Activated T-helper 1 cell treated with Interleukin-2 at 50 U/mL for 16 hours (primary cell): ENCODE results near the gene IP6K3.

Experiments
- DNase-seq: peaks from one replicate; pipeline ENCODE4 v3.0.0-alpha.2; 2020; ENCODE audit warnings: low read depth

Gene IP6K3

GRCh38 chr6:33705268-33705885, 41.3 kb downstream of the IP6K3 start:
- no peak for DNase-seq

GRCh38 chr6:33704215-33705066, 42.3 kb downstream of the IP6K3 start:
- DNase-seq, result no peak

DNA sequence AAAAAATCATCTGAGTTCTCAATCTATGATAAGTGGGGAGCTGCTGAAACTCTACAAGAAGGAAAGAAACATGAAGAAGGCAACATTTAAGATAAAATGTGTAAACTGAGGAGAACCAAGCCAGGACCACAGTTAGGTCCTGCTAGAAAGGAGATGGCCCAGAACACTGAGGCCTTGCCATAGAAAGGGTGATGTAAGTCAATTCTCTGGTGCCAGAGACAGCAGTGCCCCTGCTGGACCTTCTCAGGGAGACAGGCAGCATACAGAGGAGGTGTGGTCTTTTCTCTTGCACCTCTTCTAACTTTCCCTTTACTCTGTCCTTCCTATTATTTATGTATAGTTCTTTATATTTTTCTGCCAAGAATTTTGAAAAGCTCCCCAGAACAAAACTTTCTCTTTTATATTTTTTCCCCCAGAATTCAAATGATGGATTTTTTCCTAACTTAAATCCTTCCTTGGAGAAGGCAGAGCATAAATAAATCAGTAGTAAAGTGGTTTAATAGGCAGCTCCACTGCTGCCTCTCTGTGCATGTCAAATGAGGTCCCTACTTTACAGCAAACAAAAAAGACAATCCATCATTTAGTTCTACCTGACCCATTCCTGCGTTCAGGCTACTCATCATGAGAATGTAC, 44.2 kb downstream of the IP6K3 start:
- no peak for DNase-seq

GRCh38 chr6:33700391-33701050, 46.2 kb downstream of the IP6K3 start:
- peak; percentile 58 for DNase-seq

DNA sequence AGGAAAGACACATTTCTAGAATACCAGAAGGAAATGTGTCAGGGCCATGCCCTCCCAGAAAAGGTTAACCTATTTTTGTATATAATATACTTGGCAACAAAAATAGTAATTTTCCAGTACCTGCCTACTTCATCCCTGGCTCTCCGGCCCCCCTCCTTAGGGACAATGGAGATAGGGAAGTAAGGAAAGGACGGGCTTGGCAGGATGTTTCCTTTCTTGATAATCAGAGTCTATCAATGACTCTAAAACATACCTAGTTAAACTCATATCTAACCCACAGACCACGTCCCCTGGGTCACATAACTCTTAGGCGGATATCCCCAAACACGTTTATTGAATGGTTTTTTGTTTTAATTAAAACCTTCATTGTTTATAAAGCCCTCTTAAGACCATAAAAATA, 47.0 kb downstream of the IP6K3 start:
- no peak for DNase-seq

DNA sequence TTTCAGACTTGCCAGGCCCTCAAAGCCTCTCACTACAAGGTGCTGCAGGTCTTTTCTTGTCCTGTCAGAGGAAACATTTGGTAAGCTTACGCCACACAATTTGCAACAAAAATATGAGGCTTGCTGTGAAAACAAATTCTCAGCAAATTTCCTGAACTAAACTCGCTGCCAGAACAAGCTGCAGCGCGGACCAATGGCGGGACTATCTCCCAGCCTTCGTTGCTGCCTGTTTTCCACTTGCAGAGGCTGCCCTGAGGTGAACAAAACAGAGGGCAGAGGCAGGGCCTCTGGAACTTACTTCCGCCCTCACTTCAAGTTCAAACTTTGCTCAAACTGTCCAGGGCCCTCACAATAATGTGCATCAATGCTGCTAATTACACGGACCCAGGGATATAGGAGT, 47.6 kb downstream of the IP6K3 start:
- no peak for DNase-seq

DNA sequence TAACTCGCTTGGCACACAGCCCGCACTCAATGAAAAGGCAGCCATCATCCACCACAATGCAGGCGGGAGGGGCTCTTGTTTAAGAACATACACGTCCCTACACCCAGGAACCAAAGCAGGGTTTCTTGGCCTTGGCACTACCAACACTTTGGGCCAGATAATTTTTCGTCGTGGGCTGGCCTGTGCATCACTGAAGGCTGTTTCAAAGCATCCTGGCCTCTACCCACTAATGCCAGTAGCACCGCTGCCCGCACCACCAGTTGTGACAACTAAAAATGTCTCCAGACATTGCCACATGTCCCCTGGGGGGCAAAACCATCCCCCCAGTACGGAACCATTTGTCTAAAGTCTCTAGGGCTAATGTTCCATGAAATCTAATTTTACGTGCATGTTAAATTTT, 48.2 kb downstream of the IP6K3 start:
- DNase-seq, result no peak

DNA sequence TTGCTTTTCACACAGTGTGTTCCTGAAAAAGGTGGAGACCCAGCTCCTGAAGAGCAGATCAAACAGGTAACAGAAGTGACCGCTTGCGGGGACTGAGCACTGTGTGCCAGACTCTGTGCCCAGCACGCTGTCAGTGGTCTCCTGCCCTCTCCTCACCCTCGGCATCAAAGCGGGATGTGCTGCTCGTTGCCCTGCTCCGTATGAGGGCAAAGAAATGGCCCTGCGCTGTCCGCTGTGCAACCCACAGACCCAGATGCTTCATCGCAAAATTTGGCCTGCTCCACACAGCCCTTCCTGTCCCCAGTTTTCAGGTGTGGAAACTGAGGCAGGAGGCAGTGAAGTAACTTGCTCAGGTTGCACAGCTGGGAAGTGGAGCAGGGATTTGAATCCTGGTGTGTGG, 48.9 kb downstream of the IP6K3 start:
- DNase-seq, result no peak

DNA sequence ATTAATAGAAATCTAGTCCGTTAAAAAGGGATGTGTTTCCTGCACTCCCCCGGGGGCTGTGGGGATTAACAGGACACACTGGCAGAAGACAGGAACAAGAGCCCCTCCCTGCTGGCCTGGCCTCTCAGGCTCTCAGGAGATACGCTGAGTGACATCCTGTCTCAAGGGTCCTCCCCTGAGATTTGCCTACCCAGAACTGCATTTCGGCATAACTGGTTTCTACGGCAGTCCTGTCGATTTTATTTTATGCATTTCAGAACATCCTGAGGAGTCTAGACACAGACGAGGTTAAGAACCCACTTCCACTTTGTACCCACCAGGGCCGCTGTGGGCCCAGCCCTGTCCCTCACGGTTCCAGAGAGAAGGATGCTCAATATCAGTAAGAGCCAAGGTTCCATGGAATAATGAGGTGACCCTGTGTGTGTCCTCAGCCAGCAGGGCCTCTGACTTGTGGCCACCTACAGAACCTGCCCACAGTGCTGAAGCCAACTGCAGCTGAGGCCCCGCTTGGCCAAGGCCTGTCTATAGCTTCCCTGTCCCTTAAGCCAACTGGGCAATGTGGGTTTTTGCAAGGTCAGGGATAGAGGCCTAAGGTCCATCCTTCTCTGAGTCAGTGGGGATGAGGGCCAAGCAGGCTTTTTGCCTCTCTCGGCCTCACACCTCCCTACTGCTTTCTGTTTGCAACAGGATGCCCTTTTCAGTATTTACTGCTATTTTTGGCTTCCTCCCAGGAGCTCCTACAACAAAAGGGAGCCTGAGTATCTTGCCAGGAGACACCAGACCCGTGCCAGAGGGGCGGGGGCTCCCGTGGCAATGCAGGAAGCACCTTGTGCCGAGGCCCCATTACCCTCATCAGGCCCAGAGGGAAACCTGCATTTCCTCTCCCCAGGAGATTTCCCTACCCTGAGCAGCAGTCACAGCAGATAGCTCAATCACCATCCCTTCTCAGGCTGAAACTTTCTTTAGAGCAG, 49.9 kb downstream of the IP6K3 start:
- no peak for DNase-seq

DNA sequence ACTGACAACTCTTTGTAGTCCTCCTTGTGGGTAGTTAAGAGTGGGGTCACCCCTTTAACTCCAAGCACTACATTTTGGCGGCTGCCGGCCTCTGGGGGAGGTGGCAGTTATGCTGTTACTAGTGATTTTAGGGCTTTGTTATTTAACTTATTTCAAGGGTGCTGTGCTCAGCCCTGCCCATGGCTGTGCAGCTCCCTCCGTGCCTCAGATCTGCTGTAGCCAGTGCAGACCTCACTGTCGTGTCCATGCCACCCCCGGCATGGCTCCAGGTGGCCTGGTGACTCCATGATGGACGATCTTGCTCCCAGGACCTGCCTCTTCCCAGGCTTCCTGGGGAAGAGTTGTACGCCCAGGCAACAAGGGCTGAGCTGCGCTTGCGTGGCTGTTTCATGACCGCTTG, 50.6 kb downstream of the IP6K3 start:
- no peak for DNase-seq

GRCh38 chr6:33695451-33695887, 51.2 kb downstream of the IP6K3 start:
- DNase-seq, result no peak

DNA sequence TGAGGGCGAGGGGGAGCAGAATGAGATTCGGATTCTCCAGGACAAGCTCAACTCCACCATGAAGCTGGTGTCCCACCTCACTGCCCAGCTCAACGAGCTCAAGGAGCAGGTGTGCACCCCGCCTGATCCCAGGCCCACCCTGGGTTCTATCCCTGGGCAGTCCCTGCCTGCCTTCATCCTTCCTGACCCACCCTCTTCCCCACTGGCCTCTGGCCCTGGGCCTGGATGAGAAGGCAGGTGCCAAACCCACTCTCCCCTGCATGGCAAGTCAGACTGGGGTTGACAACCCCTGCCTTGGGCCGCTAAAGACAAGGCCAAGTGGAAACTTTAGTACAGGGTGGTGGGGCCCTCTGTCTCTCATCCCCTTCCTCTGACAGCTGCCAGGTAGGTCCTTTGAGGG, 51.7 kb downstream of the IP6K3 start:
- no peak for DNase-seq

DNA sequence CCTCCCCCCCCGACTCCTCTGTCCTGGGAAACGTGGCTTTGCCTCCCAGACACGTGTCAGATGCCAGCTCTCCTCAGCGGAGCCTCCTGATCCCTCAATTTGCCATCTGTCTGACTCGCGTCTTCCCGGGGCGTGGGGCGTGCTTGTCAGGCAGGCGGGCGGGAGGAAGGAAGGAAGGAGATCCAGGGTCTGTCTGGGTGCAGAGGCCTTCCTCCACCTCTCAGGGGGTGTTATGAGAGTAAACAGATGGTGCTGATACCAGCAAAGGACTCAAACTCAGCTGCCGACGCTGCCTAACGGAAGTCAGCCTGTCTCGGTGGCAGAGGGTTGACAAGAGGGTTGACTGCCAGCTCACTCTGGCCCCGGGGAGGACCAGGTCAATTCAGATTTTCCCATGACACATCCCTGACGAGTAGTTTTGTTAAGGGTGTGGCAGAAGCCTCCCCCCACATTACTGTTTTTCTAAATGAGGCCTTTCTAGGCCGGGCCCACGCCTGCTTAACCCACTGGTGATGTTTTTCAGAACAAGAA, 52.2 kb downstream of the IP6K3 start:
- peak; percentile 44 for DNase-seq

GRCh38 chr6:33693186-33694105, 53.3 kb downstream of the IP6K3 start:
- DNase-seq, result no peak

DNA sequence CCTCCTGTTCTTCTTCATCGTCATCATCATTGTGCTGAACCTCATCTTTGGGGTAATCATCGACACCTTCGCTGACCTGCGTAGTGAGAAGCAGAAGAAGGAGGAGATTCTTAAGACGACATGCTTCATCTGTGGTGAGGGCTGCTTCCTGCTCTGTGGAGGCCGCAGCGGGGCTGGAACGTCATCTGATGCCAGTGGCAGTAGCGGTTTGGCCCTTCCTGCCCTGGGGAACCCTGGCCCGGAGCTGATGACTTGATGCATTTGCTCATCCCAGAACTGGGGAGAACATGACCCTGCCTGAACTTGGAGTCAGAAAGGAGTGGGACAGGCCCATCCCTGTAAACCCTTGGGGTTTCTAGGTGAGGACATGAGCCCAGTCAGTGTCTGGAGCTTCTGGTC, 53.9 kb downstream of the IP6K3 start:
- peak; percentile 48 for DNase-seq

DNA sequence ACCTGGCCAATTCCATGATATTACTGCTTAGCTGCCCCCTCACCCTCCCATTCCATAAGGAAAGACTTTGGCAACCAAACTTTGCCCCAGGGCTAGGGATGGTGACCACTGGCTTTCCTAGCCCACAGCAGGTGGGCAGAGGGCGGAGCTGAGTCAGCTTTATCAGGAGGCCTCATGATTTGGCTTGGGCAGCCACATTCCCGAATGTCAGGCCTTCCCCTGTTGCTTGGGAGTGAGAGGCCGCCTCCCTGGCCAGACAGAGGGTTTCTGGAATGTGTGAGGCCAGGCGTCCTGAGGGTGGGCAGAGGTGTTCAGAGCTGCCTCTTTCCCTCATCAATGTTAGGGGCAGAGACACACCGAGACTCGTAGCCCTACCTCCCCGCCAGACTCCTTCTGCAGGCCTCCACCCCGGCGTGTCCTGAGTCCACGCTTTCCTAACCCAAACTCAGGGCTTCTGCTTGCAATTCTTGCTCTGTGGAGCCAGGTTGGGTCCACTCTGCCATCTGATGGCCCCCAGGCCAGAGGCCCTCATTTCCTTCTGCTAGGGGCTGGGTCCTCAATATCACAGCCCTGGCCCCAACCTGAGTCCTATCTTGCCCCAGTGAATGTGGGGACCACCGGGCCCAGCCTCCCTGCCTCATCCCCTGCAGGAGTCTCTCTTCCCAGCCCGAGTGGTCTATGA, 54.5 kb downstream of the IP6K3 start:
- no peak for DNase-seq

DNA sequence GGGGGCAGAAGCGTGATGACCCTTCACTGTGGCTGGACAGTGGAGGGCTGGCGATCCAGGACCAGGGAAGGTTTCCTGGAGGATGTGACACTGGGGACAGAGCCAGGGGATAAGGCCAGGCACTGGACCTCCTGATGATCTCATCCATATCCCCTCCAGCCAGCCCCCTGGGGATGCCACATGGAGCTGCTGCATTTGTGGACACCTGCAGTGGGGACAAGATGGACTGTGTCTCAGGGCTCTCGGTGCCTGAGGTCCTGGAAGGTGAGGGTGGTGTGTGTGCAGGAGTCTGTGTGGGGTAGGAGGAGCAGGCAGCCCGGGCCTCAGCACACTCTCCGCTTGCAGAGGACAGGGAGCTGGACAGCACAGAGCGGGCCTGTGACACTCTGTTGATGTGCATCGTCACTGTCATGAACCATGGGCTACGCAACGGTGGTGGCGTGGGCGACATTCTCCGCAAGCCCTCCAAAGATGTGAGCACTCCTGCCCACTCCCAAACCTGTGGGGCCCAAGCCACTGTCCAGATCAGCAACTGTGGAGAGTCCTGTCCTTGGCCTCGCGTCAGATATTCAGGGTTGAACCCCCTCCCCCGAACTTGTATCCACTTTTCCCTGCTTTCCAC, 55.1 kb downstream of the IP6K3 start:
- DNase-seq, result no peak

DNA sequence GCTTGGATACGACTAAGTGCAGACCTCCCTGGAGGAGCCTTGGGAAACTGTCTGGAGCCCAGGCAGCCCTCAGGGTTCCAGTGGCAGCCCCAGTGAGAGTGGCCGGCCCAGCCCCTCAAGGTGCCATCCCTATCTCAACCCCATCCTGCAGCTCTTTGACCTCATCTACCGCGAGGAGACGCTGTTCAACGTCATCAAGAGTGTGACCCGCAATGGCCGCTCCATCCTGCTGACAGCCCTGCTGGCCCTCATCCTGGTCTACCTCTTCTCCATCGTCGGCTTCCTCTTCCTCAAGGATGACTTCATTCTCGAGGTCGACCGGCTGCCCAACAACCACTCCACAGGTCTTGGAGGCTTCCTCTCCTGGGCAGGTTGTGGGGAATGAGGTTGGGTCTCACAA, 55.9 kb downstream of the IP6K3 start:
- DNase-seq, result no peak

- DNase-seq, result no peak
Observed at GRCh38 chr6:33689879-33690278, 56.8 kb downstream of the IP6K3 start.
